HG02610 (cell line): ENCODE measurements around the gene NARF.
A peak's percentile ranks its signal among the peaks of the same experiment; 100 is the strongest.

Experiments used
- ATAC-seq: cut with Tn5 transposase; IDR thresholded peaks from one replicate; pipeline ENCODE4 v1.9.1; 2021; ENCODE audit warnings: mild to moderate bottlenecking, moderate library complexity; ENCODE audit not compliant: unreplicated experiment

NARF gene

DNA sequence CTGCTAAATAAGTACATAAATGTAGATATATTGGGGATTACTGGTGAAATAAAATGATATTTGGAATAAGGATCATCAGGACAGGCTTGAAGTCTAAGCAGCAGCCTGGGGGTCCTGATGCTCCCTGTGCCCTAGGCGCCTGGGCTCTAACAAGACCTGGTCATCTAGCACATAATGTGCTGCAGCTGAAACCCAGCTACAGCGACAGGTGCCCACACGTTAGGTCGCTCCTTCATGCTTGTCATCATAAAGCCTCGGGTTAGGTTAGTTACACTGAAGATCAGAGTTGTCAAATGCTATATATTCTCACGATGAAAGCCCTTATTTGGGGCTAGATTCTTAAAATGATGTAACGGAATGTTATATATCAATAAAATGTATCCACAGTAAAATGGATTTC is 11.5 kb downstream of the NARF start:
- ATAC-seq = no peak

DNA sequence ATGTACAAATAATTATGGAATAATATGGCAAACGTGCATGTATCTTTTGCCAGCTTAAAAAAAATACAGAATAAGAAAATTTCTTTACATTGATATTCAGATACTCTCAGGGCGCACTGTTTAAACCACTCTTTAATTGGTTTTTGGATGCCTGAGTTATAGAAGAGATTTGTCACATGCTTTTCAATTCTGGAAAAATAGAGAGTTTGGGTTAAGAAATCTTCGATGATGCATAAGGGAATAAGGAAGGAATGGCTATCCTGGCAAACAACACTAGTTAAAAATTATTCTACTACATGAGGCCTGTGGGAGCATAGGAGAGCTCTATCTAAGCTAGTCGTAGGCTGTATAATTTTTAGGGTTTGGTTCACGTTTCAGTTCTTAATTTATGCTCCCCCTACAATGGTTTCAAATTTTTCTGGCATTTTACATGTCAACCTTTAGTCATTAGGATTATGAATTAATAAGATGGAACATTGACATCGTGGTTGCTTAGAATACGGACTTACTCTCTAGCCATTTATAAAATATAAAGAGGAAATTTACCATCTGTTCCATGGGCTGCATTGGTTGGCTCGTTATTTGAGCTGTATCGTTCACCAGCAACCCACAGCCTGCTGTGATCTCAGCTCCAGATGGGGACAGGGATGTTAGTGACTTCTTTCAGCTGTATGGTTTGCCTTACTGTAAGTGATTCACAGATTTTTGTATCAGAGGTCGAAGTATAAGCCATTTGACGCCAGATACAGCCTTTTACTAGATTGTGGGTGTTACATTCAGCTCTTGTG is 15.9 kb downstream of the NARF start:
- ATAC-seq = no peak

DNA sequence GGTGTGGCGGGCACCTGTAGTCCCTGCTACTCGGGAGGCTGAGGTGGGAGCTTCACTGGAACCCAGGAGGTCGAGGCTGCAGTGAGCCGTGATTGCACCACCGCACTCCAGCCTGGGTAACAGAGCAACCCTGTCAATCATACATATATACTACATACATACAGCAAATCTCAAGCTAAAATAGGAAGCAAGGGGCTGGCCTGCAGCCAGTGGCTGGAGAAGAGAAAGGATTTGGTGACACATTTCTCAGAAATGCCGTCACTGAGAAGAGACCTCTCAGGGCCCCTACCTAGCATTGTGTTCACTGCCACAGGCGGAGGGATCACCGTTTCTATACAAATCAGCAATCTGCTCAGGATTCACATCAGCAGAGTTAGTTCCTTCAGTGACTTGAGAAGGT is 16.9 kb downstream of the NARF start:
- no peak for ATAC-seq

DNA sequence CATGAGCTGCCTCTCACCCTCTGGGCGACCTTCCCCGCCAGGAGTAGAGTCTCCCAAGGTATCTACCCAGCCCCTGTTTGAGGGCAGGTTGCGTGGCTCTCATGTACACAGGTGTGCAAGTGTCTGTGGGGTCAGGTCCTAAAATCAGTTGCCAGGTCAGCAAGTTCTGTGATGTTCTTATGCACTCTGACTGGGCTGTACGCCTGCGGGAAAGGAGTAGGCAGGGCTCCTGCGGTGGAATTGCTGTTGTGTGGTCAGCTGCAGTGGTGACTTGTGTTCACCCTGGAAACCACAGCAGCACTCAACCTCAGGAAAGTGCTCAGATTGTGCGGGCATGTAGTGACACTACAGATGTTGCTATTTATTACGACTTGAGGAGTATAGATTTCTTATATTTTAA is 19.4 kb downstream of the NARF start:
- no peak for ATAC-seq

DNA sequence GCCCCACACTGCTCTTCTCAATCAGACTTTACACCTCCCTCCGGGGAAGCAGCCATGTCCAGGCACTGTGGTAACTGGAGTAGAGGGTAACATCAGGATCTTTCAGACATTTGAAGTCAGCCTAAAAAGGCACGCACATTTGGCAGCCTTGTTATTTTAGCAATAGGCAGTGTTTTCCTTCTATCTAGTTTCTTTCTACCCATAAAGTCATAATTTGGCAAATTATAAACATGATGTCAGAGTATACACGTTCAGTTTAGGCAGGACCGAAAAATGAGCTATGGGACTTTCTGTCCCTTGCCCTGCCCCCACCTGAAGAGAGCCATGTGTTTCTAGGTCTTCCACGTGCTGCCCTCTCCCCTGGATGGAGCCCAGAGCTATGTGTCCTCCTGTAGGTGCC is 21.1 kb downstream of the NARF start:
- ATAC-seq = no peak

DNA sequence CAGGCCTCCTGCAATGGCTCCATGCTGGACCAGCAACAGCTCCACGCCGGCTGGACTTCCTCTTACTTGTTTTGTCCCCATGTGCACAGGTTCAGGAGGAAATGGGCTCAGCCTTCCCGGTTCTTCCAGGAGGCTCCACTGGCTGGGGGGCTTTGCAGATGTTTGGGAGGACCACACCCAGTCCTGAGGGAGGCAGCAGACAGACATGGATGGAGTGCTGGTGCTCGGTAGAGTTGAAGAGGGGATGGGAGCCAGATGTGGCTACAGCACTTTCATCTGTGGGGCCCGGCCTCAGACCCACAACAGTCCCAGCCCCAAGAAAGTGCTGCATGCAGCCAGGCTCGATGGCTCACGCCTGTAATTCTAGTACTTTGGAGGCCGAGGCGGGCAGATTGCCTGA is 21.8 kb downstream of the NARF start:
- no peak for ATAC-seq

DNA sequence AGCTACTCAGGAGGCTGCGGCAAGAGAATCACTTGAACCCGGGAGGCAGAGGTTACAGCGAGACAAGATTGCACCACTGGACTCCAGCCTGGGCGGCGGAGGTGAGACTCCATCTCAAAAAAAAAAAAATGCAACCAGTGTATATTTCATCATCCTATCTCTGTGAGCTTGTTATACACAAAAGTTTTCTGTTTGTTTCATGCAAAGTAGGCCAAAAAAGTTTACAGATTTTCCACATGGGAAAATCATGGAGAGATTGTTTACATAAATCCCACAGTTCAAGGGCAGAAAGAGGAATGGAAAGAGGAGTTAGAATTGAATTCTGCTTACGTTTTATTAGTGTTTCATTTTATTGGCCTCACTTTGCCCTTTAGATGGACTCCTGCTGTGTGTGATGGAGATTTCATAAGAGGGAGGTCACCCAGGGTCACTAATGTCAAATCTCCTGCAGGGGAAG is 24.7 kb downstream of the NARF start:
- ATAC-seq = no peak

DNA sequence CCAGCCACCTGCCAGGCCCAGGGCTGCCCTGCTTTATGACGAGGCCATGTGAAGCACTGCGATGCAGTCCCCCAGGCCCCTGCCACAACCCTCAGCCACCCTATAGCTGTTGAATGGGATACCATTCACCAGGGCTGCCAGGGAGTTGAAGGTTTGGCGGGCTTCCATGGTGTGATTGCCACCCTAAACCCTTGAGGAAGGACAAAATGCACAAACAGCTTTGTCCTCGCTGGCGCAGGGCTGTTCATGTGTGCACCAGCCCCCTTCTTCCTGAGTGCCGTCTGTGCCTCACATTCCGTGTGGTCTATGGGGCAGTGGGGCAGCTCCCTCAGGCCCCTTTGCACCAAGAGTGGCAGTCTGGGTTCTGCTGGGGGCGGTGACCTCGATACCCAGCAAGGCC is 25.3 kb downstream of the NARF start:
- no peak for ATAC-seq

DNA sequence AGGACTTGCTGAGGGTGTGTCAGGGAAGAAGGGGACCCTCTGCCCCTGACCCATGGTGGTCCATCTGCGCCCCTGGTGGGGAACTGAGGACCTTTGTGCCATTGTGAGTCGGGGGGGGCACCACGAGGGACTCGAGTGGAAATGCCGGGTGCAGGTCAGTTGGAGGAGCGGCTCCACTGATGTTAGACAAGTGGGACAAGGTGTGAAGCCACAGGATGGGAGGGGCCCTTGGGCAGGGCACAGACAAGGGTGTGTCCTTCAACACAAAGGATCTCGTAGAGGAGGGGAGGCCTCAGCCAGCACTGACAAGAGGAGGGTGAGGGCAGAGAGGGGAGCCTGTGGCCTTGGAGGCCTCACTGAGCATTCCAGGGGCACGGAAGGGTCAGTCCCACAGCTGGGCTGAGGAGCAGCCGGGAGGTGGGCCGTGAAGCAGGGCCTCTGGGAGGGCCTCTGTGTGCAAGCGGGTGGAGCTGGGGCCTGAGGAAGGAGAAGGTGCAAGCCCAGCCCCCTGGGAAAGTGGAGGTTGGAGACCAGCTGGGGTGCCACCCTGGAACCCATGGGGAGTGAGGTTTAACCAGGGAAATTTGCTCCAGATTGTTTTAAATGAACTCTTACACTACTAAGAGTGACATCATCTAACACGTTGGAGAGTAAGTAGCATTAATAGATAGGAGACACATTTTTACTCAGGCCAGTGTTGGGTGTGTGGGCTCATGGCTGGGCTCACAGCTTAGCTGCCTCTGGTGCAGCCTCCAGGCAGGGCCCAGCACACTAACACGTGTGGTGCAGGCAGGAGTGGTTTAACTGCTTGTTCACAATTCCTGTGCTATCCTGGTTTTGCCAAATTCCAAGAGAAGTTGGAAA is 27.9 kb downstream of the NARF start:
- ATAC-seq = no peak

DNA sequence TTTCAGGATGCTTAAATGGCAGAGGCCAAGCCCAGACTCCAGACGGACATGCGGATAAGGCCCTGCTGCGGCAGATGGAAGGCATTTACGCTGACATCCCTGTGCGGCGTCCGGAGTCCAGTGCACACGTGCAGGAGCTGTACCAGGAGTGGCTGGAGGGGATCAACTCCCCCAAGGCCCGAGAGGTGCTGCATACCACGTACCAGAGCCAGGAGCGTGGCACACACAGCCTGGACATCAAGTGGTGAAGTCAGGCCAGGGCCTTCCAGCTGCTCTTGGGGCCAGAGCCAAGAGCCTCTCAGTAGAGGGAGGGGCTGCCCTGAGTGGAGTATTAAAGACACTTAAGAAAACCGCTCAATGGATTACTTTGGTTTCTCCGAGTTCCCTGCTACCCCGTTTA is 29.4 kb downstream of the NARF start:
- ATAC-seq = no peak

DNA sequence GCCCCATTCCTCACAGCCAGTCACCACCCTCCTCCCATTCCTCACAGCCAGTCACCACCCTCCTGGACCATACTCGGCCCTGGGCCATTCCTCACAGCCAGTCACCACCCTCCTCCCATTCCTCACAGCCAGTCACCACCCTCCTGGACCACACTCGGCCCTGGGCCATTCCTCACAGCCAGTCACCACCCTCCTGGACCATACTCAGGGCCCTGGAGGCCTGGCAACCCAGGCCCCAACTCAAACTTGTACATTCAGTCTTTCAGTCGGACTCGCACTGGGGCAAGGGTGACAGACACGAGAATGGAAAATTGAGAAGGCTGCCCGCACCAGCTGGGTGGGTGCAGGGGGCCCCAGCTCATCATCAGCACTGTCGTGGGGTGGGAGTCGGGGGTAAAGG is 30.6 kb downstream of the NARF start:
- no peak for ATAC-seq

DNA sequence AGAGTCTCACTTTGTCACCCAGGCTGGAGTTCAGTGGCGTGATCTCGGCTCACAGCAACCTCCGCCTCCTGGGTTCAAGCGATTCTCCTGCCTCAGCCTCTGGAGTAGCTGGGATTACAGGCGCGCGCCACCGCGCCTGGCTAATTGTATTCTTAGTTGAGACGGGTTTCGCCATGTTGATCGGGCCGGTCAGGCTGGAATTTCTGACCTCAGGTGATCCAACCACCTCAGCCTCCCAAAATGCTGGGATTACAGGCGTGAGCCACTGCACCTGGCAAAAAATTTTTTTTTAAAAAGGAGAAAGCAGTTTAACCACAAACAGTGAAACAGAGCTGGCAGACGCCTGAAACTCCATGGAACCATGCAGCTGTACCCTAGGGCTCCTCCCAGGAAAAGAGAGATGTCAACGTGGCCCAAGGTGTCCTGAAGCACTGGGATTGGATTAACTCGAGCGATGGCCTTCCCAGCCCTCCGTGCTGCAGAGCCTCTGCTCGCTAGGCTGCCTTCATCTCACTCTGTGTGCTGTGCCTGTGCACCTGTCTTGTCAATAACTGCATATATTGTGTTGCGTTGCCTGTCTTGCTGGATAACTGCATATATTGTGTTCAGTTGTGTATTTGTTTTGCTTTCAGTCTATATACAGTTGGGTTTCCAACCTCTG is 31.4 kb downstream of the NARF start:
- ATAC-seq = no peak

DNA sequence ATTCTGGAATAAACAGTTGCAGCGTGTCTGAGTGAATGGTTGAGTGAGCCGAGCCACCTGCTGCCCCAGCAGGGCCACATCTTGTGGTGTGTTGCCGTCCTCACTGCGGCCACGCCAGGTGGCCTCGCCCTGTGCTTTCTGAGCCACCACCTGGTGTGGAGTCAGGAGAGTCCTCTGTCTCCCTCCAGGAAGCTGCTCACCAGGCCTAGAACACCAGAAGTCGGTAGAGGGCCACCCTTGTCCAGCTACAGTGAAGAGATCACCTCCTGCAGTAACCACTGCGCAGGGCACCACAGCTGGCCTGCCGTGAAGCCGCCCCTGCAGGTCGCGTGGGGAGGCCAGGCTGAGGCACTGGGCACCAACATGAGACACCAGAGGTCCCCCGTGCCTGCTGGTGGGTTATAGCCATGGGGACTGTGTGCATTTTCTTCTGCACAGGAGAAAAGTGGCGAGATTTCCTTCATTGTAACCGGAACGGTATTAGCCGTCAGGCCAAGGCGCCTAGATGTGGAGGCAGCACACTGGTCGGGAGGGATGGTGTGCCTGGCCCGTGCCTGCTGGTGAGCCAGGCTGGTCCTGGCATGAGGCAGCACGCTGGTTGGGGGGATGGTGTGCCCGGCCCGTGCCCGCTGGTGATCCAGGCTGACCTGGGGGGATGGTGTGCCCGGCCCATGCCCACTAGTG is 32.1 kb downstream of the NARF start:
- no peak for ATAC-seq

DNA sequence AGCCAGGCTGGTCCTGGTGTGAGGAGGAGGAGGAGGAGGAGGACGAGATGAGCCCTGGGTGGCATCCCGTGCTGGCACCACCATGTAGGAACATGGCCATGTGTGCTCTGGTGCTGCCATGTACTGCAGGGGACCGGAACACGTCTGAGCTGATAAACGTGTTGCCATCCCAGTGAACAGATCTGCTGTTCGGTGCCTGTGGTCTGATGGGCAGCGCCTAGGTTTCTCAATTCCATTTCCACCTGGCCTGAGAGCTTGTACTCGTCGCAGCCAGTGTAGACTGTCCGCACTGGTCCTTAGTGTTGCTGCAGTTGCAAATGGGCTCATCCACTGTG is 32.6 kb downstream of the NARF start:
- no peak for ATAC-seq

DNA sequence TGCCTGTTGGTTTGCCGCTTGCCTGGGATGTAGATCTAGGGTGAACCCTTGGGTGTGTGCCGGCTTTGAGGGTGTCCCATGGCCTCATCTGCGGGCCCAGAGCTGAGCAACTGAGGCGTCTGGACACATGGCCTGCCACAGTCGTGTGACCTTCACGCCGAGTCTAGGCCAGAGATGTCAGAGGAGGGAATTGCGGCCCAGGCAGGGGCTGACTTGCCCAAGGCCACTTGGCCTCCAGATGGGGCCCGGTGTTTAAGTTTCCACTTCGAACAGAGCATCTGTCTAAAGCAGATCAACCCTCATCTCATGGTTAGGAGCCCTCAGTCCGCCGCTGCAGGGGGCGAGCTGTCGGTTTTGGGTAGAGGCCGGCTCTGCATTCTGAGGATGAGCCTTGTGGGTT is 33.0 kb downstream of the NARF start:
- no peak for ATAC-seq

DNA sequence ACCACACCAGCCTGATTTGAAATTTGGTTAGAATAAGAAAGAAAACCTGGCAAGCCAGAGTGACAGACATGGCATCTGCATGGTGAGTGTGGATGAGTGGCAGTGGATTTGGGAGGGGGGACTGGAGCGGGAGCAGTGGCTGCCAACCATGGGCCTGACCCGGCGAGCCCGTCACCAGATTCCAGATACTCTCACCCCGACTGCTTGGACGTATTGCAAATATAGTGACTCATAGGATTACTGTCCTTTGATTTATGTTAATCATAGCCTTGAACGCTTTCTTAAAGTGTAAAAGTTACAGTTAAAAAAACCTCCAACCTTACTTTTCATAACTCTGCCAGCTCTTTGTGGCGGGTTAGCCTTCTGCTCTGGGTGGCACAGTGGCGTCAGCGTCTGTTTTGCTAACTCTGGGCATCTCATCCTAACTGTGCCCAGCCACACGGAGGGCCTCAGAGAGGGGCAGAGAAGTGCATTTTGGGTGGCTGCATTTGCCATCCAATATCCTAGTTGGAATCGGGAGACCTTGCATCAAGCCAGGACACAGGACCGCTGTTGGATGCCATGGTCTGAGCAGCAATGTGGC is 34.2 kb downstream of the NARF start:
- no peak for ATAC-seq

DNA sequence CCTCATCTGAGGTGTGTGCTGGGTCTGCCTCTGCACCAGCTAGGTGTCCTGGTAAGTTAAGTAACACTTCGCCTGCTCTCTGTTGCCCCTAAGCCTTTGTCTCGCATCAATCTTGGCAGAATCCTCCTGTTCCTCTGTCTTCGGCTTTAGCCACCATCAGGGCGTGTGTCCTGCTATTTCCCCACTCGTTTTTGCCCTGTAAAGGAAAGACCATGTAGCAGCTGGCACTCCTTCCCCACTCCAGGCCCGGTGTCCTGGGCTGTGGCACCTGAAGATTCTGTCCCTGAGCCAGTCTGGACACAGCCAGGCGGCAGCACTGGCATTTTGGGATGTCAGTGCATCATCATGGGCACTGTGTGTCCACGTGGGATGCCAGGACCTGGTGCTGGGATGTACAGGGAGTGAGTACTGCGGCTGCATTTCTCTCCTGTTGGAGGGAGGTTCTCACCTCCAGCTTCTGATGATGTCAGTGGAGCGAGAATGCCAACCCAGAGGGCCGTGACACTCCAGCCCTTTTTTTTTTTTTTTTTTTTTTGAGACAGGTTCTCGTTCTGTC is 34.8 kb downstream of the NARF start:
- ATAC-seq = no peak

DNA sequence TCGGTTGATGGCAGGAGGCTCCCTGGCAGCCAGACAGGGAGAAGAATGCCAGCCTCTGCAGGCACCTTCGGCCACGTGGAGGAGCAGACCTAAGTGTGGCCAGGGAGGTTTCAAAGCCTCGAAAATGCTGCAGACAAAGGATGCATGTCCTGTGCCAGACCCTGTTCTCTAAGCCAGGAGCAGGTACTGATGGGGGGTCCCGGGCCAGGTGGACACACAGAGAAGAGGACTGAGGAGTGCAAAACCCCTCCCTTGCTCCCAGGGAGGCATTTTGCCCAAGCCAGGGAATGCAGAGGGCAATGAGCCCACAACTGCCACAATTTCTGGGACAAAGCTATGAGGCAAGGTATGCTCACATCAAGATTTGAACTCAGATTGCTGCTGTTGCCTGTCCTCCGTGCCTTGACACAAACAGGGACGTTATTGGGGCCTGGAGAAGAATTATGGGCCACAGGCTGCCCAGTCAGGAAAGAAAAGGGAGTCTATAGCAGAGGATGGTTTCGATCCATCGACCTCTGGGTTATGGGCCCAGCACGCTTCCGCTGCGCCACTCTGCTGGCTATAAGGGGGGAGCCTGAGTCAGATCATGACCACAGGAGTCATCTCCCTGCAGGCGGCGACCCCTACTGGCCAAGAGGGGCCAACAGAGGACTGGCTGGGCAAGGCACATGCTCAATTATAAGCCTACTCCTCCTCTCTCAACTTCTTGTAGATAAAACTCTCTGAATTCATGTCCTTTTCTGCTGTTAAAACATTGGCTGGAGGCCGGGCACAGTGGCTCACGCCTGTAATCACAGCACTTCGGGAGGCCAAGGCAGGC is 35.9 kb downstream of the NARF start:
- ATAC-seq = peak; percentile 77

DNA sequence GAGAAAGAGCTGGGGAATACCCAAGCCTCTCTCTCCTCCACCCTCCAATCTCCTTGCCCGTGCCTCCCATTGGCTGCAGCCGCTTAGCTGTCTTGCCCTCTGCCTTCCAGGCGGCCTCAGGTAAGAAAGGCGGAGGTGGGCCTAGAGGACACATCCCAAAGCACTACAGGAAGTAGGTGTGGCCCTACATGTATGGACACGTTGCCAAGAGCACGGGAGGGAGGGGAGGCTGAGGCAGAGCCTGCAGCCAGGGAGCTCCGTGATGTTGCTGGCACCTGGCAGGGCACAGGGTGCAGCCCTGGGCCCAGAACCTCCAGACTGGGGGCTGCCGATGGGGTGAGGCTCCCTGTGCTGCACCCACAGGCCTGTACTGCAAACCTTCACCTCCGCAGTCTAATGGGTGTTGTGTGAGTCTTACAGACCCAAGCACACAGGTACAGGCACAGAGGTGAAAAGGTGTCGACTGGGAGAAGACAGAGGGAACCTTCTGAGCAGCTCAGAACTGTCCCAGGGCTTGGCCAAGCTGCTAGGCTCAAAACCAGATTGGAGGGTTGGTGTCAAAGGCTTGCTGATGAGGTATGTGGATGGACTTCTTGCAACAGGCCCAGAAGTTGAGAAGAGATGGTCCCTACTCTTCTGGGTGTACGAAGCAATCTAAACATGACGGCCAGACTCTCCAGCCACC is 37.4 kb downstream of the NARF start:
- no peak for ATAC-seq
